ENCODE data around the gene RPS26.

DNA sequence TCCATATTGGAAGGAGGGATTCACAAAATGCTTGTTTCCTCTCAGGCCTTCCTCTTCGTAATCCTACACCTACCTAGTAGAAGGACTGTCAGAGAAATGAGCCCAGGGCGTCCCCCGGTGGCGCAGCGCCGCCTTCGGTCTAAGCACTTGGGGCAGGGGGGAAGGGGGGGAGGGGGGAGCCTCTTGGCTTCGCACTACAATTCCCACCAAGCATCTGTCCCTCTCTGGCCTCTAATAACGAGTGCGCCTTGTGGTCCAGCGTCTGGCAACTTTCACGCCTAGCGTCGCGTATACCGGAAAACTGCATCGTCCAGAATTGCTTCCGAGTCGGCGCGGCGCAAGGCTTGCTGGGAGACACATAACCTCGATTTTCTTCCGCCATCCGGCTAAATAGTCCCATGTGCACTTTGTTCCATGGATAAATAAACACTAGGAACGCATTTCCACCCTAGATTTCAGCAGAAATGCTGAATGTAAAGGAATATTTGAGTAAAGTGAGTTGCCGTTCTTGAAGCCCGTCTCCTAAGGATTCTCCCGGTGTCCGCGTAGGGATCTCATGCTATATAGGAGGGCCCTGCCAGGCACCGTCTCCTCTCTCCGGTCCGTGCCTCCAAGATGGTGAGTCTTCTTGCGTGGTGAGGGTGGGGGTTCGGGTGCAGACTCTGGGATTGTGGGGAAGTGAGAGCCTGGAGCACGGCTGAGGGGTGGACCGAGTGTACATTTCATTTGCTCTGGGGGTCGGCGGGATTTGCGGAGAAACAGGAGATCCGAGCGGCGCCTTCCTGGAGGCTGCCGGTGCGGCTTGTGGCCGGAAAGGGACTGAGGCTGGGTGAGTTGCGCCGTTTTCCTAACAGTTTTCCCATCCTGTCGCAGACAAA is at the start of gene RPS26:
- TF ChIP-seq, protein P1, sequence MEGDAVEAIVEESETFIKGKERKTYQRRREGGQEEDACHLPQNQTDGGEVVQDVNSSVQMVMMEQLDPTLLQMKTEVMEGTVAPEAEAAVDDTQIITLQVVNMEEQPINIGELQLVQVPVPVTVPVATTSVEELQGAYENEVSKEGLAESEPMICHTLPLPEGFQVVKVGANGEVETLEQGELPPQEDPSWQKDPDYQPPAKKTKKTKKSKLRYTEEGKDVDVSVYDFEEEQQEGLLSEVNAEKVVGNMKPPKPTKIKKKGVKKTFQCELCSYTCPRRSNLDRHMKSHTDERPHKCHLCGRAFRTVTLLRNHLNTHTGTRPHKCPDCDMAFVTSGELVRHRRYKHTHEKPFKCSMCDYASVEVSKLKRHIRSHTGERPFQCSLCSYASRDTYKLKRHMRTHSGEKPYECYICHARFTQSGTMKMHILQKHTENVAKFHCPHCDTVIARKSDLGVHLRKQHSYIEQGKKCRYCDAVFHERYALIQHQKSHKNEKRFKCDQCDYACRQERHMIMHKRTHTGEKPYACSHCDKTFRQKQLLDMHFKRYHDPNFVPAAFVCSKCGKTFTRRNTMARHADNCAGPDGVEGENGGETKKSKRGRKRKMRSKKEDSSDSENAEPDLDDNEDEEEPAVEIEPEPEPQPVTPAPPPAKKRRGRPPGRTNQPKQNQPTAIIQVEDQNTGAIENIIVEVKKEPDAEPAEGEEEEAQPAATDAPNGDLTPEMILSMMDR (IDR thresholded peaks at IDR 0.05), result peak in 4 of 5 experiments; percentile 7 to 62 (median 36)
- TF ChIP-seq EP300 (IDR thresholded peaks at IDR 0.05; ENCODE audit: low read depth), result no peak
- peak; percentile 99 for TF ChIP-seq POLR2A (IDR thresholded peaks at IDR 0.05)
